Amniotic epithelial cell (primary cell): ENCODE results near the gene FBXL5.

Source experiments
- DNase-seq: peaks from one replicate; pipeline ENCODE4 v3.0.0-alpha.2; 2010; ENCODE audit warnings: low read depth

FBXL5 gene

DNA sequence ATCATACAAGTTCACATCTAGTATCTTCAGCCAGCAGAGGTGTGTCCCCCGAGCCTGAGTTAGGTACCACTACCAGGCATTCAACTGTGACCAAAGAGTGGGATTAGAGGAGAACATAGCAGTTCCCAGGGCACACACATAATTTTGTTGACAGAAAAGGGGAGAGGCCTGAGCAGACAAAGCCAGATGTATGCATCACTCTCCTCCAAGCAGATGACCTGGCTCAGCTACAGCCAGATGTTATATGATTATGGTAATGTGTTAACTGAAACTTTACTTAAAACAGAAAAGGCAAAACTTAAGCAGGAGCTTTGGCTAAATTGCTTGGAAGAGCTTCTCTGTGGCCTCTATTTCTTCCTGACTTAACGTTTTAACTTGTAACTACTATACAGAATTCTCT is 96.6 kb downstream of the FBXL5 start:
- DNase-seq, result no peak

DNA sequence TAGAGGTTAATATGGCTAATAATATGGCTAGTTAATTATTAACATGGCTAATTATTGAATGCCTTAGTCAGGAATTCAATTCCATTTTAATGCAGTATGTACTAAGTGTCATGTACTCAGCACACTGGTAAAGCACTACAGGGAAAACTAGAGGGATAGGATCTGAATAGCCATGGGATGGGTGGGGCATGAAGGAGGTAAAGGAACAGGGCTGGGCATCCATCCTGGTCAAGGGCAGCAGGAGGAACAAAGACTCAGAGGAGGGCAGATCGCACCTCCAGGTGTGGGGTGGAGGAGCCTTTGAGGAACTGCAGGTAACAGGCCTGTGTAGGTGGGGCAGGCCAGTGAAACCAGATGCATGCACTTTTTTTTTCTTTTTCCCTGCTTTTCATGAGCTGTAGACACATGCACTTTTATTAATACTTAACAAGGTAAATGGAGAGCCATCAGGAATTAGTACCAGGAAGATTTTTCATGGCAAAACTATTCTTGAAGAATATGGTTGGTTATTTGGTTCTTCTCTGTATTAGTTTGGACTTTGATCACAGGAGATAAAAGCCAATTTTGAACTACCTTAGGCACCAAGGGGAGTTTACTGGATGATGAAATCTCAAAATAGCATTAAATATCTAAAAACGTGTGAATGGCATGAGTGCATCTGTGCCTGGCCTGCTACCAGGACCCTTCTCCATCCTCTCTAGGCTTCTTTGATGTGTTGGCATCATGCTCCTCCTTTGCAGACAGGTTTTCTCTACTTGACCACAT is 97.2 kb downstream of the FBXL5 start:
- no peak for DNase-seq

DNA sequence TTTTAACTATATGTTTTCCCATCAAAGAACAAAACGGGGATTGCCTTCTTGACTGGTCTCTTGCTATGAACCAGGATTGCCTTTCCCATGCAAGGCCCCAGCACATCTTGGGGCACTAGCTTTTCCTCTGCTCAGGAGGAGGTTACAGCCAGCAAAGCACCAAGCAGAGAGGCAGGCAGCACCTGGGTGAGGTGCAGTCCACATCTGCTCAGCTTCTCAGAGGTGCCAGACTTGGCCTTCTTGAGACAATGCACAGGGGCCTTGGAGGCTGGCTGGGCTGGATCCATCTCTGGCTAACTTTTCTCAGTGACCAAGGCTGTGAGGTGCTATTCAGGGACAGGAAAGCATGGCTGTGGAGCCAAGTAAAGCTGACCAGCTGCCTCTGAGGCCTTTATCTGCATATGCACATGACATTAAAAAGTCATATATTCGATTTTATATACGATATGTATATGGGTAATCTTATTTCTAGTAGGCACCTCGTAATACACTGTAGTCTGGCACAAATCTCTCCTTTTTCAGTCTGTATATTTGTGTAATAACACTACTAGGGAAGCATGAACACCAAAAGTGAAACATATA is 98.6 kb downstream of the FBXL5 start:
- DNase-seq, result no peak
